ENCODE results near the gene OTOP2. TPM values are rescaled to one million over a fixed set of nuclear protein-coding genes. Genes with fewer than 3 reads are reported as not detected.
A peak's percentile ranks its signal among the peaks of the same experiment; 100 is the strongest.

Gene OTOP2
- total RNA-seq, 1 experiment from 2014 or later: not detected

GRCh38 chr17:74972107-74972972 is 48.3 kb downstream of the OTOP2 start, which contains the start of gene HID1:
TSS of gene HID1 (minus strand) at chr17:74972759. CDS start at chr17:74972656, 103 bp downstream.
- H3K4me1 ChIP-seq (ENCODE audit: insufficient read depth, low read length, poor library complexity, severe bottlenecking): no peaks in the 10 kb centered on the region
- H3K36me3 ChIP-seq (ENCODE audit: insufficient read depth, low read length, poor library complexity, severe bottlenecking): no peaks in the 10 kb centered on the region
- peak within 1 kb of the TSS; percentile 56 for H3K4me3 ChIP-seq (ENCODE audit: low read depth, low read length, poor library complexity, severe bottlenecking)
- no peak within 1 kb of the TSS for H3K27ac ChIP-seq (ENCODE audit: low read depth, low read length, poor library complexity, severe bottlenecking)
- CTCF ChIA-PET: interaction anchor here (0.6 to 1.2 kb wide), 3 partner anchors 11 to 811 kb away, joined by 3 to 11 read pairs (median 3); partner anchors contain the start of gene CDR2L
- peak; percentile 71 for DNase-seq (ENCODE audit: low spot score)
- no TSS peak for BruUV-seq (replicated peaks)
- peaks cover 5% of the 10 kb centered on the region for H3K27me3 ChIP-seq (replicated peaks; ENCODE audit: insufficient read depth, low read depth, low read length, poor library complexity)
- no peak for TF ChIP-seq CTCF (conservative IDR thresholded peaks at IDR 0.05; ENCODE audit: low read depth, low read length)
- no peak for TF ChIP-seq EZH2 (IDR thresholded peaks at IDR 0.05; ENCODE audit: borderline replicate concordance, low read depth, low read length, poor library complexity, severe bottlenecking)
- no peaks in the 10 kb centered on the region for H3K9me3 ChIP-seq (ENCODE audit: low read depth, low read length, poor library complexity, severe bottlenecking)
- POLR2A ChIA-PET (ENCODE audit: low non-redundant PET): no interaction called here
- intact Hi-C loops (cut with micrococcal nuclease; ENCODE audit: unreplicated experiment): no loop called here

GRCh38 chr17:74972973-74973328 is 48.9 kb downstream of the OTOP2 start:
- BruUV-seq (replicated peaks): no TSS peak
- H3K27me3 ChIP-seq (replicated peaks; ENCODE audit: insufficient read depth, low read depth, low read length, poor library complexity): peaks cover 5% of the 10 kb centered on the region
- H3K4me1 ChIP-seq (ENCODE audit: insufficient read depth, low read length, poor library complexity, severe bottlenecking): no peaks in the 10 kb centered on the region
- H3K27ac ChIP-seq (ENCODE audit: low read depth, low read length, poor library complexity, severe bottlenecking): no peak overlapping the region
- no peak for TF ChIP-seq CTCF (conservative IDR thresholded peaks at IDR 0.05; ENCODE audit: low read depth, low read length)
- no peak for TF ChIP-seq EZH2 (IDR thresholded peaks at IDR 0.05; ENCODE audit: borderline replicate concordance, low read depth, low read length, poor library complexity, severe bottlenecking)
- no peaks in the 10 kb centered on the region for H3K36me3 ChIP-seq (ENCODE audit: insufficient read depth, low read length, poor library complexity, severe bottlenecking)
- H3K4me3 ChIP-seq (ENCODE audit: low read depth, low read length, poor library complexity, severe bottlenecking): peak overlapping the region; percentile 56
- no peak for DNase-seq (ENCODE audit: low spot score)
- POLR2A ChIA-PET (ENCODE audit: low non-redundant PET): interaction anchor here (0.6 to 0.7 kb wide), 2 partner anchors 10 to 39 kb away, joined by 4 to 13 read pairs; partner anchors contain the start of gene MRPL58
- intact Hi-C loops (cut with micrococcal nuclease; ENCODE audit: unreplicated experiment): no loop called here
- CTCF ChIA-PET: interaction anchor here (0.6 to 1.2 kb wide), 3 partner anchors 12 to 810 kb away, joined by 3 to 11 read pairs (median 3); partner anchors contain the start of gene CDR2L
- H3K9me3 ChIP-seq (ENCODE audit: low read depth, low read length, poor library complexity, severe bottlenecking): no peaks in the 10 kb centered on the region

GRCh38 chr17:74975943-74976342 is 51.9 kb downstream of the OTOP2 start:
- peaks cover 5% of the 10 kb centered on the region for H3K27me3 ChIP-seq (replicated peaks; ENCODE audit: insufficient read depth, low read depth, low read length, poor library complexity)
- no peak overlapping the region for H3K4me3 ChIP-seq (ENCODE audit: low read depth, low read length, poor library complexity, severe bottlenecking)
- H3K36me3 ChIP-seq (ENCODE audit: insufficient read depth, low read length, poor library complexity, severe bottlenecking): no peaks in the 10 kb centered on the region
- POLR2A ChIA-PET (ENCODE audit: low non-redundant PET): no interaction called here
- intact Hi-C loops (cut with micrococcal nuclease; ENCODE audit: unreplicated experiment): no loop called here
- no TSS peak for BruUV-seq (replicated peaks)
- H3K4me1 ChIP-seq (ENCODE audit: insufficient read depth, low read length, poor library complexity, severe bottlenecking): no peaks in the 10 kb centered on the region
- CTCF ChIA-PET: no interaction called here
- DNase-seq (ENCODE audit: low spot score): no peak
- H3K27ac ChIP-seq (ENCODE audit: low read depth, low read length, poor library complexity, severe bottlenecking): no peak overlapping the region
- H3K9me3 ChIP-seq (ENCODE audit: low read depth, low read length, poor library complexity, severe bottlenecking): no peaks in the 10 kb centered on the region
- TF ChIP-seq EZH2 (IDR thresholded peaks at IDR 0.05; ENCODE audit: borderline replicate concordance, low read depth, low read length, poor library complexity, severe bottlenecking) (no peak), CTCF (conservative IDR thresholded peaks at IDR 0.05; ENCODE audit: low read depth, low read length) (no peak)

Measured in A673 (cell line).